ENCODE measurements around the gene TBXA2R. TPM values are rescaled to one million over a fixed set of nuclear protein-coding genes. Genes with fewer than 3 reads are reported as not detected.

TBXA2R gene
- total RNA-seq, 1 donor from 2014 or later = not detected

DNA sequence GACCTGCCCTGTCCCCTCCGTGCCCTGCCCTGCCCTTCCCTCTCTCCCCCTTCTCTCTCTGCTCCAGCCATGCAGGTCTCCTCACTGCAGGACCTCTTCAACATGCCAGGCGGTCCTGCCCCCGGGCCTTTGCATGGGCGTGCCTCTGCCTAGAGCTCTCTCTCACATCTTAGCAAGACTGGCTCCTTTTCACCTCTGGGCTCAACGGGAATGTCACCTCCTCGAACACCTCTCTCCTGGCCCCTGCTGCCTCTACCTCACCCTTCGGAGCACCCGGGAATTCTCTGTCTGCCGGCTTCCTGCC, 54.9 kb downstream of the TBXA2R start:
- Mint-ChIP-seq H3K27ac (no peak overlapping the region), H3K4me1 (ENCODE audit: unreplicated experiment) (peaks cover 11% of the 10 kb centered on the region), H3K36me3 (no peaks in the 10 kb centered on the region), H3K9me3 (no peaks in the 10 kb centered on the region), H3K4me3 (no peak overlapping the region), H3K27me3 (no peaks in the 10 kb centered on the region)
- DNase-seq (ENCODE audit: extremely low spot score, unreplicated experiment) = no peak
- TF ChIP-seq, protein P1, sequence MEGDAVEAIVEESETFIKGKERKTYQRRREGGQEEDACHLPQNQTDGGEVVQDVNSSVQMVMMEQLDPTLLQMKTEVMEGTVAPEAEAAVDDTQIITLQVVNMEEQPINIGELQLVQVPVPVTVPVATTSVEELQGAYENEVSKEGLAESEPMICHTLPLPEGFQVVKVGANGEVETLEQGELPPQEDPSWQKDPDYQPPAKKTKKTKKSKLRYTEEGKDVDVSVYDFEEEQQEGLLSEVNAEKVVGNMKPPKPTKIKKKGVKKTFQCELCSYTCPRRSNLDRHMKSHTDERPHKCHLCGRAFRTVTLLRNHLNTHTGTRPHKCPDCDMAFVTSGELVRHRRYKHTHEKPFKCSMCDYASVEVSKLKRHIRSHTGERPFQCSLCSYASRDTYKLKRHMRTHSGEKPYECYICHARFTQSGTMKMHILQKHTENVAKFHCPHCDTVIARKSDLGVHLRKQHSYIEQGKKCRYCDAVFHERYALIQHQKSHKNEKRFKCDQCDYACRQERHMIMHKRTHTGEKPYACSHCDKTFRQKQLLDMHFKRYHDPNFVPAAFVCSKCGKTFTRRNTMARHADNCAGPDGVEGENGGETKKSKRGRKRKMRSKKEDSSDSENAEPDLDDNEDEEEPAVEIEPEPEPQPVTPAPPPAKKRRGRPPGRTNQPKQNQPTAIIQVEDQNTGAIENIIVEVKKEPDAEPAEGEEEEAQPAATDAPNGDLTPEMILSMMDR (conservative IDR thresholded peaks at IDR 0.05) = no peak

- Mint-ChIP-seq H3K36me3 (no peaks in the 10 kb centered on the region), H3K27ac (no peak overlapping the region), H3K4me3 (no peak overlapping the region), H3K4me1 (ENCODE audit: unreplicated experiment) (peaks cover 5% of the 10 kb centered on the region), H3K9me3 (no peaks in the 10 kb centered on the region), H3K27me3 (no peaks in the 10 kb centered on the region)
- no peak for DNase-seq (ENCODE audit: extremely low spot score, unreplicated experiment)
- TF ChIP-seq, protein P1 (conservative IDR thresholded peaks at IDR 0.05) = no peak
Observed at GRCh38 chr19:3550947-3551791, 55.5 kb downstream of the TBXA2R start.

DNA sequence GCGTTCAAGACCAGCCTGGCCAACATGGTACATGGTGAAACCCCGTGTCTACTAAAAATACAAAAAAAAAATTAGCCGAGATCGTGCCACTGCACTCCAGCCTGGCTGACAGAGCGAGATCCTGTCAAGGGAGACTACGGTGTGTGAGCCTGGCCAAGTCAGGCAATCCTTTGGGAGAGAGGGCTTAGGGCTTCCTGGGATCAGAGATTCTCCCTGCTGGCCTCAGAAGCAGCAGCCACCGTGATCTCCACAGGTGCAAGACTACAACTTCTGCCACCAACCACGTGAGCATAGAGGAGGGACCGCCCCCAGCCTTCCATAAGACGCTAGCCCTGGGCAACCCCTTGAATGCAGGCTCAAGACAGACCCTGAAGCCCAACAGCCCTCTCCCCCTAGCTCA, 56.9 kb downstream of the TBXA2R start:
- TF ChIP-seq, protein P1 (conservative IDR thresholded peaks at IDR 0.05) = no peak
- no peaks in the 10 kb centered on the region for H3K9me3 Mint-ChIP-seq
- DNase-seq (ENCODE audit: extremely low spot score, unreplicated experiment) = no peak
- H3K4me3 Mint-ChIP-seq = no peak overlapping the region
- H3K36me3 Mint-ChIP-seq = no peaks in the 10 kb centered on the region
- no peaks in the 10 kb centered on the region for H3K4me1 Mint-ChIP-seq (ENCODE audit: unreplicated experiment)
- no peaks in the 10 kb centered on the region for H3K27me3 Mint-ChIP-seq
- H3K27ac Mint-ChIP-seq = no peak overlapping the region

DNA sequence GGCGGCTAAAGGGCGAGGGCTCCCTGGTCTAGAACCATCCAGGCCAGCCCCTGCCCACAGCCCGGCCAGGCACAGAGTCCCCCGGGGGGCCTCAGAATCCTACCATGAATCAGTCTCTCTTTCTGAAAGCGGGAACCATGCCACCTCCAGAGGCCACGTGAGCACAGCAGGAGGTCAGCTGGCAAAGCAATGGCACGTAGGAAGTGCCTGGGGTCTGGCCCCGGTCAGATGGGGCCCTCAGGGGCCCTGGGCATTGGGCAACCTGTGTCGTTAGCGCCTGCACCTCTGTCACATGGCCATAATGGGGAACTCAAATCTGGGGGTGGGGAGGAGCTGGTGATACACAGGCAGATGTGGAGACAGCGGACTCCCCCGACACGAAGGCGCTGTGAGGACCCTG, 58.1 kb downstream of the TBXA2R start:
- no peak overlapping the region for H3K4me3 Mint-ChIP-seq
- no peaks in the 10 kb centered on the region for H3K36me3 Mint-ChIP-seq
- no peaks in the 10 kb centered on the region for H3K9me3 Mint-ChIP-seq
- no peaks in the 10 kb centered on the region for H3K4me1 Mint-ChIP-seq (ENCODE audit: unreplicated experiment)
- DNase-seq (ENCODE audit: extremely low spot score, unreplicated experiment) = no peak
- peak overlapping the region; percentile 50 for H3K27ac Mint-ChIP-seq
- TF ChIP-seq, protein P1 (conservative IDR thresholded peaks at IDR 0.05) = no peak
- H3K27me3 Mint-ChIP-seq = no peaks in the 10 kb centered on the region

- H3K4me1 Mint-ChIP-seq (ENCODE audit: unreplicated experiment) = no peaks in the 10 kb centered on the region
- H3K27me3 Mint-ChIP-seq = no peaks in the 10 kb centered on the region
- no peak overlapping the region for H3K27ac Mint-ChIP-seq
- H3K4me3 Mint-ChIP-seq = no peak overlapping the region
- no peaks in the 10 kb centered on the region for H3K9me3 Mint-ChIP-seq
- DNase-seq (ENCODE audit: extremely low spot score, unreplicated experiment) = no peak
- TF ChIP-seq, protein P1 (conservative IDR thresholded peaks at IDR 0.05) = peak; percentile 8
- no peaks in the 10 kb centered on the region for H3K36me3 Mint-ChIP-seq
Observed at GRCh38 chr19:3547767-3548282, 58.9 kb downstream of the TBXA2R start.
